NOMO-1 (cell line): ENCODE data around the gene KATNAL1.

Source experiments
- DNase-seq, 2 experiments: peaks; one replicate each; lab custom pipeline; 2025; ENCODE audit not compliant: unreplicated experiment in 2 of 2; lab: John Stamatoyannopoulos, UW

KATNAL1 gene

GRCh38 chr13:30307194-30307970 lies at the start of gene KATNAL1:
KATNAL1 (minus strand) TSS chr13:30307551; CDS start chr13:30283777, 23,774 bp downstream.
- peak; percentile 45 to 62 for DNase-seq

- no peak for DNase-seq
Observed at GRCh38 chr13:30355839-30356238, 48.5 kb upstream of the KATNAL1 start.

- no peak for DNase-seq
Observed at GRCh38 chr13:30355384-30355699, 48.0 kb upstream of the KATNAL1 start.

GRCh38 chr13:30354493-30355383 lies 47.4 kb upstream of the KATNAL1 start:
- no peak for DNase-seq

- DNase-seq = no peak
Observed at GRCh38 chr13:30353471-30354215, 46.3 kb upstream of the KATNAL1 start.

- no peak for DNase-seq
Observed at GRCh38 chr13:30353060-30353459, 45.7 kb upstream of the KATNAL1 start.

GRCh38 chr13:30352121-30352520 lies 44.8 kb upstream of the KATNAL1 start:
- no peak for DNase-seq

GRCh38 chr13:30346789-30347167 lies 39.4 kb upstream of the KATNAL1 start:
- peak in 1 of 2 experiments; percentile 37 for DNase-seq

- peak; percentile 55 to 60 for DNase-seq
Observed at GRCh38 chr13:30346153-30346788, 38.9 kb upstream of the KATNAL1 start.

GRCh38 chr13:30345426-30346100 lies 38.2 kb upstream of the KATNAL1 start:
- no peak for DNase-seq

- DNase-seq = no peak
Observed at GRCh38 chr13:30341815-30342570, 34.6 kb upstream of the KATNAL1 start.

- peak; percentile 90 to 94 for DNase-seq
Observed at GRCh38 chr13:30340331-30341250, 33.2 kb upstream of the KATNAL1 start.

- DNase-seq = no peak
Observed at GRCh38 chr13:30339738-30340330, 32.5 kb upstream of the KATNAL1 start.

GRCh38 chr13:30338952-30339351 lies 31.6 kb upstream of the KATNAL1 start:
- DNase-seq = no peak

- no peak for DNase-seq
Observed at GRCh38 chr13:30338331-30338851, 31.0 kb upstream of the KATNAL1 start.

GRCh38 chr13:30337061-30337610 lies 29.8 kb upstream of the KATNAL1 start:
- no peak for DNase-seq

GRCh38 chr13:30334663-30335386 lies 27.5 kb upstream of the KATNAL1 start:
- peak; percentile 28 to 50 for DNase-seq
